Measurements from ENCODE around the gene TMX1.

GRCh38 chr14:51258788-51259187, 18.7 kb downstream of the TMX1 start:
- TF ChIP-seq POLR2A (IDR thresholded peaks at IDR 0.05) = no peak
- no peak for TF ChIP-seq CTCF (IDR thresholded peaks at IDR 0.05)
- TF ChIP-seq EP300 (IDR thresholded peaks at IDR 0.05) = no peak
